Upper lobe of left lung (tissue), 4 donors: Measurements from ENCODE around the gene TRIM27.

Source experiments
- CTCF ChIP-seq, 6 experiments: fragments of 450-650 bp in 4 of 6; fragments of 200-600 bp in 2 of 6; sonication (generic) in 2 of 6; IDR thresholded peaks; one replicate each; pipeline ENCODE4 v1.5.1; 2016 to 2019; ENCODE audit warnings: antibody characterized with exemption in 6 of 6
- EP300 ChIP-seq, 4 donors: sonication (generic); formaldehyde crosslinking; IDR thresholded peaks; one replicate each; pipeline ENCODE4 v1.5.1; 2017; ENCODE audit warnings: antibody characterized with exemption in 4 of 4, control low read depth in 2 of 4
- POLR2A ChIP-seq, 4 donors: fragments of 450-650 bp; IDR thresholded peaks; one replicate each; pipeline ENCODE4 v1.5.1; 2016 to 2017; ENCODE audit warnings: antibody characterized with exemption in 4 of 4, mild to moderate bottlenecking in 2 of 4
- POLR2AphosphoS5 ChIP-seq, 2 donors: sonication (generic); formaldehyde crosslinking; IDR thresholded peaks; one replicate each; pipeline ENCODE4 v1.5.1; 2017; ENCODE audit warnings: antibody characterized with exemption in 2 of 2

GRCh38 chr6:28953585-28954258 is 29.9 kb upstream of the TRIM27 start:
- TF ChIP-seq CTCF (IDR thresholded peaks at IDR 0.05) (no peak), POLR2A (IDR thresholded peaks at IDR 0.05) (no peak), EP300 (IDR thresholded peaks at IDR 0.05) (no peak), POLR2AphosphoS5 (IDR thresholded peaks at IDR 0.05) (no peak)
